ENCODE data around the gene APP.

- TF ChIP-seq, protein P1, sequence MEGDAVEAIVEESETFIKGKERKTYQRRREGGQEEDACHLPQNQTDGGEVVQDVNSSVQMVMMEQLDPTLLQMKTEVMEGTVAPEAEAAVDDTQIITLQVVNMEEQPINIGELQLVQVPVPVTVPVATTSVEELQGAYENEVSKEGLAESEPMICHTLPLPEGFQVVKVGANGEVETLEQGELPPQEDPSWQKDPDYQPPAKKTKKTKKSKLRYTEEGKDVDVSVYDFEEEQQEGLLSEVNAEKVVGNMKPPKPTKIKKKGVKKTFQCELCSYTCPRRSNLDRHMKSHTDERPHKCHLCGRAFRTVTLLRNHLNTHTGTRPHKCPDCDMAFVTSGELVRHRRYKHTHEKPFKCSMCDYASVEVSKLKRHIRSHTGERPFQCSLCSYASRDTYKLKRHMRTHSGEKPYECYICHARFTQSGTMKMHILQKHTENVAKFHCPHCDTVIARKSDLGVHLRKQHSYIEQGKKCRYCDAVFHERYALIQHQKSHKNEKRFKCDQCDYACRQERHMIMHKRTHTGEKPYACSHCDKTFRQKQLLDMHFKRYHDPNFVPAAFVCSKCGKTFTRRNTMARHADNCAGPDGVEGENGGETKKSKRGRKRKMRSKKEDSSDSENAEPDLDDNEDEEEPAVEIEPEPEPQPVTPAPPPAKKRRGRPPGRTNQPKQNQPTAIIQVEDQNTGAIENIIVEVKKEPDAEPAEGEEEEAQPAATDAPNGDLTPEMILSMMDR (IDR thresholded peaks at IDR 0.05; ENCODE audit: low read length) = no peak
- no peak for TF ChIP-seq EZH2phosphoT487 (IDR thresholded peaks at IDR 0.05; ENCODE audit: low read length)
Observed at GRCh38 chr21:26169611-26170470, 729 bp downstream of the APP start.
